HG02852 (cell line): ENCODE results near the gene UBXN6.
A peak's percentile ranks its signal among the peaks of the same experiment; 100 is the strongest.

Experiments used
- ATAC-seq: cut with Tn5 transposase; IDR thresholded peaks from one replicate; pipeline ENCODE4 v1.9.1; 2021; ENCODE audit warnings: mild to moderate bottlenecking, moderate library complexity; ENCODE audit not compliant: unreplicated experiment

The UBXN6 gene, protein sequence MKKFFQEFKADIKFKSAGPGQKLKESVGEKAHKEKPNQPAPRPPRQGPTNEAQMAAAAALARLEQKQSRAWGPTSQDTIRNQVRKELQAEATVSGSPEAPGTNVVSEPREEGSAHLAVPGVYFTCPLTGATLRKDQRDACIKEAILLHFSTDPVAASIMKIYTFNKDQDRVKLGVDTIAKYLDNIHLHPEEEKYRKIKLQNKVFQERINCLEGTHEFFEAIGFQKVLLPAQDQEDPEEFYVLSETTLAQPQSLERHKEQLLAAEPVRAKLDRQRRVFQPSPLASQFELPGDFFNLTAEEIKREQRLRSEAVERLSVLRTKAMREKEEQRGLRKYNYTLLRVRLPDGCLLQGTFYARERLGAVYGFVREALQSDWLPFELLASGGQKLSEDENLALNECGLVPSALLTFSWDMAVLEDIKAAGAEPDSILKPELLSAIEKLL

DNA sequence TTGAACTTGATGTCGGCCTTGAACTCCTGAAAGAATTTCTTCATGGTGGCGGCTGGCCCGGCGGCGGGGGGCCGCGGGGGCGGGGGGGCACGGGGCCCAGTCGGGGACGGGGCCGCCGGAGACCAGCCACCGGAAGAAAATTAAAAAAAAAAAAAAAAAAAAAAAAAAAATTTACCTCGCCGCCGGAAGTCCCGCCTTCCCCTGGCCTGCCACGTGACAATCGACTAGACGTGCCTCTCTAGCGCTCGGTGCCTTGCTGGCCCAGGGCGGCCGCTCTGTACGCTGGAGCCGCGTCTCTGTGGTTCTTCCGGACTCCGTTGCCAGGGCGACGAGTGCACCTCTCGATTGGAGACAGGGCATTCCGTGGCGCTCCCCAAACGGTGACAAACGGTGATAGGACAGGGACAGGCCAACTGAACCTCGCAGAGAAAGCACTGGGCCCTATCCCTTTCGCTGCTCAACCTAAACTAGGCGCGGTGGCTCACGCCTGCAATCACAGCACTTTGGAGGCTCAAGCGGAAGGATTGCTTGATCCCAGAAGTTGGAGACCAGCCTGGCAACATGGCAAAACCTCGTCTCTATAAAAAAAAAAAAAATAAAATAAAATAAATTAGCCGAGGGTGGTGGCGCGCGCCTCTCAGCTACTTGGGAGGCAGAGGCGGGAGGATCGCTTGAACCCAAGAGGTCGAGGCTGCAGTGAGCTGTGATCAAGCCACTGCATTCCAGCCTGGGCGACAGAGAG, at the start of gene UBXN6:
Gene UBXN6, minus strand, starts transcription at position 141 of the 742 bp plus-strand sequence. Its CDS starts 97 bp downstream, at position 44.
- peak; percentile 79 for ATAC-seq

DNA sequence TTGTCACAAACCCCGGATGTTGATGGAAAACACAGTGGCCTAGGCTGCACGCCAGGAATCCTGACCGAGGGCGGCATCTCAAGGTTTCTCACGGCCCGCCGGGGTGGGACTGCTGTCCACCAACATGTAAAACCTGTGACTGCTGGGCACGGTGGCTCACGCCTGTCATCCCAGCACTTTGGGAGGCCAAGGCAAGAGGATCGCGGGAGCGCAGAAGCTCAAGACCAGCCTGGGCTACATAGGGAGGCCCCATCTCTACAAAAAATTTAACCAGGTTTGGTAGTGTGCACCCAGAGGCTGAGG, 49.5 kb upstream of the UBXN6 start:
- no peak for ATAC-seq

DNA sequence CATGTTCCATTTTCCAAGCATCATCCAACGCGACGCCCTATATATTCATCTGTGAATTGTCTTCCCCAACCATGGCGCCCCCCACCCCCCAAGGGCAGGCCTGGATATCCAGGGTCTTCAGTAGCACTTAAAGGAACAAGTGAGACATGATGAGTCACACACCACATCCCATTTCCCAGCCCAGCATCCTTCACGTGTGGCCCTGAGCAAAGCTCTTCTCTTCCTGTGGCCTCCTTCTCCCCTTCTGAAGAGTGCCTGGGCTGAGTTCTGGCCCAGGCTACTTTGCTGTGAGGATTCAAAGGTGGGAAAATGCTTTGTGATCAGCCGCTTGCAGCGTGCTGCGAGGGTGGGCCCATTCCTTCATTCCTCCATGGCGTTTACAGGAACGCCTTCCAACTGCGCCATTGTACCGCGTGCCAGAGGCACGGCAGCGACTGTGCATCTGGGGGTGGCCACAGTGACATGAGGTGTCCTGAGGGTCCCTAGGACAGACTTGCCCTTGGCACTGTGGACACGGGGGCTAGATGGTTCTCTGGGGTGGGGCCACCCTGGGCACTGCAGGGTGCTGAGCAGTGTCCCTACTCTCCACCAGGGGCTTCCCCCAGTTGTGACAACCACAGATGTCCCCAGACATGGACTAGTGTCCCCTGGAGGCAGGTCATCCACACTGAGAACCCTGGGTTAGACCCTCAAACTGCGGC, 49.0 kb upstream of the UBXN6 start:
- no peak for ATAC-seq

DNA sequence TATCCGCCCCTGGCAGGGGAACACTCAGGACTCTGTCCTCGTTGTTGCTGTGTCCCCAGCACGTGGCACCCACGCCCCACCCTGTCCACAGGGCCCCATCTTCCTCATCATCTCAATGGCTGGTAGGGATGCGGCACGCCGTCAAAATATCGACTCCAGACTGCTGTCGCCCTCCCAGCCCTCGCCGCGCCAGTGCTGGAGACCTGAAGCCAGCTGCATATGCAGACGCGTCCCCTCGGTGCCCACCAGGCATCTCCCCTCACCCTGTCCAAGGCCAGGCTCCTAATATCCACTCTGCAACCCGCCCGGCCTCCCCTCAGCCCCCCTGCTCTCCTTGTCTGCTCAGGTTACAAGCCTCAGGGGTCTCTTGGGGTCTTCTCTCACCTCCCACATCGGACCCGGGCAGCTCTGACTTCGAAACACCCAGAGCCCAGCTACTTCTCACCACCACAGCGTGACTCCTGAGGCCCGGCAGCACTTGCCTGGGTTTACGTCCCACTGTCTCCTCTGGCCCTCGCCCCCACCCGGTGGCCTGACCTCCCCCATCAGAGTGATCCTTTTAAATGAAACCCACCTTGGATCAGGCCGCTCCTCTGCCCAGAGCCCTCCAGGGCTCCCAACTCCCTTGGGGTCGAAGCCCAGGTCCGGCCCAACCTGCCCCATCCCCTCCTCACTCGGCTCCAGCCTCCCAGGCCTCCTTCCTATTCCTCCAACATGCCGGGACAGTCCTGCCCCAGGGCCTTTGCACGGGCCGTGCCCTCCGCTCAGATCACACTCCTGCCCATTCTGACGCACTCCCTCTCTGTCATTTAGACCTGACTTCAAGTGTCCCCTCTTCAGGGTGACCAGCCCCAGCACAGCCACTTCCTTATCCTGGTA, 48.2 kb upstream of the UBXN6 start:
- no peak for ATAC-seq

DNA sequence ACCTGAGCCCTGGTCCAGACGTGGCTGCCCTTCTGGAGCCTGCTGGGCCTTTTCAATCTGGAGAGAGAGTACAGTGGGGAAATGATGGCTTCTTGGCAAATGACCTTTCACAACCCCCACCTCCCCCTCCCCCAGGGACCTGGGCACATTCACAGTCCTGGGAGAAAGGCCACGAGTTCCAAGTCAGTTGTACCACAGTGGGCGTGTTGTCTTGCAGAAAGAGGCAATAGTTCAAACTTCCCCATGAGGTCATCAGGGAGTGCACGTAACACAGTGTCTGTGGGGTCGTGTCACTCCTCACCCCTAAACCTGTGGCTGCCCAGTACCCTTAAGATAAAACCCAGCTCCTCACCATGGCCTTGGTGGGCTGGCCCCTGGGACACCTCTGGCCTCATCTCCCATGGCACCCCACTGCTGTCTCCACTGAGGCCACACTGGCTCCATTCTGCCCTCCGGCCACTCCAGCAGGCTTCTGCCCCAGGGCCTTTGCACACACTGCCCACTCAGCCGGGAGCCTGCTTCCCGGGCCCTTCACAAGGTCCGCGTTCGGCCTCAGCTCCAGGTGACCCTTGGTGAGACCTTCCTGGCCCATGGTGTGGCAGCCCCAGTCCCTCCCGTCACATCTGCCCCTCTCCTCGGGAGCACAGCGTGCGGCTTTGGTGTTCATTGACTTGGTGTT, 47.4 kb upstream of the UBXN6 start:
- ATAC-seq: no peak

DNA sequence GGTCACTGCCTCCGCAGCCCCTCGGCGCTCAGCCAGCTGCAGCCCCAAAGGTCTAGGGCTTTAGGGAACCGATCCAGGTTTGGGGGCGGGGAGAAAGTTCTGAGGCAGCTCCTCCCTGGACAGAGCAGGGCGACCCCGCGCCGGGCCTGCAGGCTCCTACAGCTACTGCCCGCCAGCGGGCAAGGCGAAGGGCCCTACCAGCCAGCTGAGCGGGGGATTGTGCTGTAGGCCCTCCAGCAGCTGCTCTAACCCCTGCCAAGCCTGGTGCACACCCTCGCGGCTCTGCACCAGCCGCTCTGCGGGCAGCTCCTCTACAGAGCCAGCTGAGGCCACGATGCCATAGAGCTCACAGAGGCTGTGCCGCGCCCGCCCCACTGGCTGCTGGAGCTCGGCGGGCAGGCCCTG, 46.7 kb upstream of the UBXN6 start:
- ATAC-seq: no peak

DNA sequence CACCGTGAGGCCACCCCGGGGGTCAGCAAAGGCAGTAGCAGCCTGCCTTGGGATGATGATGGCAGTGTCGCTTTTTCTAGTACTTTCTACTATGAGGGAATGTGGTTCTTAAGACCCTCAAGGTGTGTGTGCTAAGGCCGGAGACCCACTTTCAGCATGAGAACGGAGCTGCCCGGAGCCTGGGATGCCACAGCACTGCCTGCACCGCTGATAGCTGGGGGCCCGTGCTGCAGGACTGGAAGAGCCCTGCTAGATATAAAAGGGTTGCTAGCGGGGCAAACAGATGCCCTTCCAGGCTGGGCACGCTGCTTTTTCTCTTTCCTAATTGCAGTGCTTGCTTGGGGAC, 46.2 kb upstream of the UBXN6 start:
- no peak for ATAC-seq

DNA sequence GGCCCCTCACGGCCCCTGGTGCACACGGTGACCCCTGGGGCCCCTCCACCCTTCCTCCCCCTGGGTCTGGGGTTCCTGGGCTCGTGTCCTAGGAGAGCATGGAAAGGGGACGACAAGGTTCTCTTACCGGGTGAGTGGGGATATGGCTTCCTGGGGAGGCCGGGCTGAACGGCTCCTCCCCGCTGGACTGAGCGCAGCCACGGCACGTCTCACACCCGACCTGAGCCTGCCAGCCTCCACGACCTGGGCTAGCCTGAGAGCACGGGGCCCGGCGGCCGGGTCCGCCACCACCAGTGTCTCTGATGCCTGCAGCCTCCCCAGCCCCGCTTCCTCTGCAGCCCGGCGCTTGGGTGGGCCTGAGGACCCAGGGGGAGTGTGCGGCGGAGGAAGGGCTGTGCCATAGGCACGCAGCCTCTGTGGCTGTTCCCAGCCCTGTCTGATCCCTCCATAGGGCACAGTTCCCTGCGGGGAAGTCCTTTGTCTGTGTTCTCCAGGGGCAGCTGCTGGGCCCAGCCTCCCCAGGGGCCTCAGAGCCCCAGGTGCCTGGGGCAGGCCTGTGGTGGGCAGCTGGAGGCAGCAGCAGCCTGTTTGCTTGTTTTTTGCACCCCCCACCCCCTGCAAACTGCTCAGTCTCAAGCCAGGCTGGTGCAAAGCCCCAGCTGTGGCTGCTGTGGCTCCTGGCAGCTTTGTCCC, 45.7 kb upstream of the UBXN6 start:
- ATAC-seq: no peak

DNA sequence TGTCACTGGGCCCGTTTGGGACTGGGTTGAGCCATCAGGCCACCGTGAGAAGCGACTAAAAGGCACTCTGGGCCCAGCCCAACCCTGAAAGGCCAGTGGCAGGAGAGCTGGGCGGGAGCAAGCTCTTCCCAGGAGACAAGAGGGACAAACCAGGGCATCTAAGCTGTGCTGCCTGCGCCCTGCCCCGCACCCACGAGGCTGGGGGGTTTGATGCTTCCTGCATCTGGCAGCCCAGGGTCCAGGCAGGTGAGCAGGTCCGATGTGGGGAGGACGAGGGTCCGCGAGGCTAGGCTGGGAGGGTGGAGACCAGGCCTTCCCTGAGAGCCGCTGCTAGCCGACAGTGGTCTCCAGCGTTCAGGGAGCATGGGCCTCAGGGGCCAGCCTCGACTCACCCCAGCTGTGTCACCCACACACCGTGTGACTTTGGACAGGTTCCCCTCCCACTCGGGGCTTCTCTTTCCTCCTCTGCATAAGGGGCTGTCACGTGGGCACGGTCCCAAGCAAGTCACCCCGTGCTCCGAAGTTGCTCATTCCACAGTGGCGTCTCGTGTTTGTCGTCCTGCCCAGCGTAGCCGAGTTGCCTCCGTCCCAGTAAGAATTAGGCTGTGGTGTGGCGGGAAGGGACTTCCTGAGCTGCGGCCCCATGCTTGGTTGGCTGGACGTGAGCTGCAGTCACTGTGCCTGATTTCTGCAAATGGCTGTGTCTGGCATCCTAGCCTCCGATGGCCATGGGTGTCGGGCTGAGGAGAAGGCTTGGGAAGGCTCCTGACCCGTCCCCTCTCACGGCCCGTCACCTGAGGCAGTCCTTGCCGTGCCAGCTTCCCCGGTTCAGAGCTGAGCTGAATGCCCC, 44.9 kb upstream of the UBXN6 start:
- ATAC-seq: no peak

DNA sequence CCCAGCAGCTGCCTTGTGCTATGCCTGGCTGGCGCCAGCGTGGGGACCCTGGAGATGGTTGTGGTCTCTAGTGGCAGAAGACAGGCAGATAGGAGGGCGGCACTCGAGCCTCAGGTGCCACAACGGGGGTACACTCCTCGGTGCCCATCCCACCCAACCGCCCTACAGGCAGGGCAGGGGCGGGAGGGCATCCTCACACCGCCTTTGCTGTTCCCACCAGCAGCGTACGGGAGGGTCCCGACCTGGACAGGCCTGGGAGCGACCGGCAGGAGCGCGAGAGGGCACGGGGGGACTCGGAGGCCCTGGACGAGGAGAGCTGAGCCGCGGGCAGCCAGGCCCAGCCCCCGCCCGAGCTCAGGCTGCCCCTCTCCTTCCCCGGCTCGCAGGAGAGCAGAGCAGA, 44.1 kb upstream of the UBXN6 start:
- no peak for ATAC-seq

DNA sequence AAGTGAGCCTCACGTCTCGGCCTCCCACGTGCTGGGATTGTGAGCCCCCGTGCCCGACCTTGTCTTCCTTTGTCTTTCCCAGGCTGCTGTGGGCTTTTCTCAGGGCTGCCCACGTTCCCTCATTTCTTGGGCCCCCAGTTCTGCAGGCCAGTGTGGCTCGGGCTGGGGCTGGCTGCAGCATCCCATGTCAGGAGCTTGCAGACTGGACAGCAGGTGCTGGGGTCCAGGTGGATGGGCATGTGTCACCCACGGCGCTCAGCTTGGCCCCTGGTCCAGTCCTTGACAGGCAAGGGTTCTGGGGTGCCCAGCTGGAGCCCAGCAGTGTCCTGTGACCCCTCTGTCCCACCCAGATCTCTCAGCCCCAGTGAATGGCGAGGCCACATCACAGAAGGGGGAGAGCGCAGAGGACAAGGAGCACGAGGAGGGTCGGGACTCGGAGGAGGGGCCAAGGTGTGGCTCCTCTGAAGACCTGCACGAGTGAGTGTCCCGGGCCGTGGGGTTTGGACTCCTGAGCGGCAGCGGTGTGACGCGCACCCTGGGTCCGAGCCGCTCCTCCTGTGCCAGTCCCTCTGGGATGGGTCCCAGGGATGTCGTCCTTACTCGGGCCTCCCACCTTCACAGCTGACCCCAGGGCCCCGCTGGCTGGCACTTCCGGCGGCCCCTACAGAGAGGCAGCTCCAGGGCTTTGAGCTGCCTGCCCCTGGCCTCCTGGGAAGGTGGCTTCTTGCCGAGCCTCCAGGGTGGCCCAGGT, 43.4 kb upstream of the UBXN6 start:
- ATAC-seq: no peak

DNA sequence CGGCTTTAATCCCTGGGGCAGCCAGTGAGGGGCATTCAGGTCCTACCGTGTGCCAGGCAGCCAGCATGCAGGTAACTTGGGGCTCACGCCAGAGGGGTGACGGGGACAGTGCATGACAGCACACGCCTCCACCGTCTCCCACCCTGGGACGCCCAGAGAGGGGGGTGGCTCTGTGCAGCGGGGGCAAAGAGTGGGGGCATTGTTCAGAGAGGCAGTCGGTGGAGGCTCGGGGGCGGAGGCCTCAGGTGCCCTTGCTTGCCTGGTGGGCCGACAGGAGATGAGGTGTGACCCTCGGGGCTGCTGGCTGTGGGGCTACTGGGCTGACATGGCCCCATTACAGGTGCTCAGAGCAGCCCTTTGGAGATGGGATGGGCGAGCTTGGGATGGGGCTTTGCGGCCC, 42.3 kb upstream of the UBXN6 start:
- ATAC-seq: no peak

DNA sequence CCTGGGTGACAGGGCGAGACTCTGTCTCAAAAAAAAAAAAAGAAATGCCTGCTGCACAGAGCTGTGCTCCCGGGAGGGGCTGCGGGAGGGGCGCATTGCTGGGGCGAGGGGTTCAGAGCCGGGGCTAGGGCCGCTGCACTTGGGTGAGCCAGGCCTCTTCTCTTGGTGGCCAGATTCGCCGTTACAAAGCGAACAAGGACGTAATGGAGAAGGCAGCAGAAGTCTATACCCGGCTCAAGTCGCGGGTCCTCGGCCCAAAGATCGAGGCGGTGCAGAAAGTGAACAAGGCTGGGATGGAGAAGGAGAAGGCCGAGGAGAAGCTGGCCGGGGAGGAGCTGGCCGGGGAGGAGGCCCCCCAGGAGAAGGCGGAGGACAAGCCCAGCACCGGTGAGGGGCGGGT, 41.7 kb upstream of the UBXN6 start:
- no peak for ATAC-seq

DNA sequence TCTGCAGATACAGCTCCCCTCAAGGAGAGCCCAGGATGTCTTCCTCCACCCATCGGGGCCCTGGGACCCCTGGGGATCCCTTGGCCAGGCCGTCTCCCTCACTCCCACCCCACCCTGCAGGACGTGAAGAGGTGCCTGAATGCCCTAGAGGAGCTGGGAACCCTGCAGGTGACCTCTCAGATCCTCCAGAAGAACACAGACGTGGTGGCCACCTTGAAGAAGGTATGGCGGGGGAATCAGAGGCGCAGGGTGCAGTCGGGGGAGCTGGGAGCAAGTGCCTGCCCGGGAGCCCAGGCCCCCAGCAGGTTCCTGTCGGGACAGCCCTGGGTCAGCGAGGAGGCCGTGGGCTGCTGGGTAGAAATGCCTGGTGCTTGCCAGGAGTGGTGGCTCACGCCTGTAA, 41.1 kb upstream of the UBXN6 start:
- no peak for ATAC-seq

DNA sequence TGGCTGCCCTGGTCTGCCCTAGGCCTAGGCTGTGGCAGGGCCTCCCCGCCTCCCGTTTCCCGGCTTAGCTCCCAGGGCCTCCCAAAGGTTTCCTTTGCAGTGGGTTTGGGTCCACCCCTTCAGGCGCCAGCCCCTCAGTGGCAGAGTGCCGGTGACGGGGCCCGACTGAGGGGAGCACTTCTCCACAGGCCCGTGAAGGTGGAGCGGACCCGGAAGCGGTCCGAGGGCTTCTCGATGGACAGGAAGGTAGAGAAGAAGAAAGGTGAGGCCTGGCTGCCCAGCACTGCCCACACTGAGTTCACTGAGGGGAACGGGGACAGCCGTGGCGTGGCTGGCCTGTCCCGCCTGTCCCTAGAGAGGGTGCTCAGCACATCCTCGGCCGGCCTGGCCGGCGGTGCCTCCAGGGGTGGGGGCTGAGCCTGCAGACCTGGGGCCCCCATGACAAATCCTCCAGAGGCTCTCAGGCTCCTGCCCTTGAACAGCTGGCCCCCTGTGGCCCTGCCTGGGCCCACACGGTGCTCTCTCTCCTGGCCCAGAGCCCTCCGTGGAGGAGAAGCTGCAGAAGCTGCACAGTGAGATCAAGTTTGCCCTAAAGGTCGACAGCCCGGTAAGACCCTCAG, 40.3 kb upstream of the UBXN6 start:
- no peak for ATAC-seq

DNA sequence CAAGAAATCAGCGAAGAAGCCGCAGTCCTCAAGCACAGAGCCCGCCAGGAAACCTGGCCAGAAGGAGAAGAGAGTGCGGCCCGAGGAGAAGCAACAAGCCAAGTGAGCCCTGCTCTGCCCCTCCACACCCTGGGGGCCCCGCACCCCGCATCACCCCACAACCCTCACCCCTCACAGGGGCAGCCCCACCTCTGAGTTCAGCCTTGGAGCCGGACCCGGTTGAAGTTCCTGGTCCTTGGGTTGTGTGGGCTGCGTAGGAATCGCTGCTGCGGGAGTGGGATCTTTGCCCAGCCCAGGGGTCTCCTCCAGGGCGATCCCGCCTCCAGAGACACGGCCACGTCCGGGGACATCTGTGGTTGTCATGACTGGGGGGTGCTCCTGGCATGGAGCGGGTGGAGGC, 38.7 kb upstream of the UBXN6 start:
- no peak for ATAC-seq

DNA sequence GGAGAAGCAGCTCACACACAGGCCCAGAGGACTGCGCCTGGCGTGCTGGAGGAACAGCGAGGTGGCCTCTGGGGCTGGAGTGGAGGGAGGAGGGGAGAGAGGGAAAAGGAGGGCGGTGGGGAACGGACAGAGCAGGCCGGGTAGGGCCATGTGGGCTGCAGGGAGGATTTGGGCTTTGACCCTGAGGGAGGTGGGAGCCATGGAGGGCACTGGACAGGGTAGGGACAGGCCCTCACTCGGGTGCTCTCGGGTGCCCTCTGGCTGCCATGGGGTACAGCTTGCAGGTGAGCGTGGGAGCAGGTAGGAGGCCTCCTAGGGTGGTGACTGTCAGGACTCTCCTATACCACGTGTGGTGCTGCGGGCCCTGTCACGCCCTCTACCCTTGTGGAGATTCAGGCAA, 37.9 kb upstream of the UBXN6 start:
- ATAC-seq: no peak

DNA sequence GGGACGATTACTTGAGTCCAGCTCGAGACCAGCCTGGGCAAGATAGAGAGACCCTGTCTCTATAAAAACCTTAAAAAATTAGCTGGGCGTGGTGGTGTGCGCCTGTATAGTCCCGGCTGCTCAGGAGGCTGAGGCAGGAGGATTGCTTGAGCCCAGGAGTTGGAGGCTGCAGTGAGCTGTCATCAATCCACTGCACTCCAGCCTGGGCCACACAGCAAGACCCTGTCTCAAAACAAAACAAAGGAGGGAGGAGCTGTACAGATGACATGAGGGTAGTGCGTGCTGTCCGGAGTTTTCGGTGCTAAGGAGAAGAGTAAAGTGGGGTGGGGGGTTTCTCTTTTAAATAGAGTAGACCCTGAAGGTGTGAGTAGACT, 37.1 kb upstream of the UBXN6 start:
- ATAC-seq: no peak
